T-helper 2 cell treated with Interferon-gamma antibody and Interleukin-4, amounts not matched to agents 5 μg/mL and 100 μg/mL, for 36 hours (primary cell): Measurements from ENCODE around the gene TMEM203.
A peak's percentile ranks its signal among the peaks of the same experiment; 100 is the strongest.

Experiments used
- DNase-seq: peaks from one replicate; pipeline ENCODE4 v3.0.0; 2021; ENCODE audit warnings: low spot score
- H3K27ac Mint-ChIP-seq: one replicate; pipeline ENCODE4 v1.8.0; 2021; ENCODE audit warnings: mild to moderate bottlenecking, mixed read lengths
- H3K27me3 Mint-ChIP-seq: one replicate; pipeline ENCODE4 v1.8.0; 2021; ENCODE audit warnings: low read depth, mixed read lengths
- H3K36me3 Mint-ChIP-seq: one replicate; pipeline ENCODE4 v1.8.0; 2021; ENCODE audit warnings: low read depth, mixed read lengths
- H3K4me1 Mint-ChIP-seq: one replicate; pipeline ENCODE4 v1.8.0; 2021; ENCODE audit warnings: low read depth, mixed read lengths
- H3K4me3 Mint-ChIP-seq: one replicate; pipeline ENCODE4 v1.8.0; 2022; ENCODE audit warnings: mild to moderate bottlenecking, moderate library complexity, mixed read lengths
- H3K9me3 Mint-ChIP-seq: one replicate; pipeline ENCODE4 v1.8.0; 2021; ENCODE audit warnings: mixed read lengths

TMEM203 gene

DNA sequence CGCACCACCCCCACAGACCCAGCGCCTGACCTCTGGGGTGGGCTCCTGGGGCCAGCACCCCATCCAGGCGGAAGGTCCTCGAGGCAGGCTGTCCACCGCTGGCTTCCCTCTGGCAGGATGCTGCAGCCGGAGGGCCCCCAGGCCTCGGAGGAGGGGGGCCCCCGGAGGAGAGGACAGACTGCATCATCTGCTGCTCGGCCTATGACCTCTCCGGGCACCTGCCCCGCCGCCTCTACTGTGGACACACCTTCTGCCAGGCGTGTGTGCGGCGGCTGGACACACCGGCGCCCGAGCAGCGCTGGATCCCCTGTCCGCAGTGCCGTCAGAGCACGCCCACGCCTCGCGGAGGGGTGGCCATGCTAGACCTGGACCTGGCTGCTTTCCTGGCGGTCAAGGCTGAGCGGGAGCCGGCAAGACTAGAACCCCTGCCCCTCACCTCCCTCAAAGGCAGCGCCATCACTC, 23.1 kb upstream of the TMEM203 start:
- Mint-ChIP-seq H3K27me3 (peaks cover 2% of the 10 kb centered on the region), H3K36me3 (no peaks in the 10 kb centered on the region), H3K27ac (no peak overlapping the region), H3K4me3 (no peak overlapping the region), H3K9me3 (no peaks in the 10 kb centered on the region), H3K4me1 (peaks cover 2% of the 10 kb centered on the region)
- no peak for DNase-seq

DNA sequence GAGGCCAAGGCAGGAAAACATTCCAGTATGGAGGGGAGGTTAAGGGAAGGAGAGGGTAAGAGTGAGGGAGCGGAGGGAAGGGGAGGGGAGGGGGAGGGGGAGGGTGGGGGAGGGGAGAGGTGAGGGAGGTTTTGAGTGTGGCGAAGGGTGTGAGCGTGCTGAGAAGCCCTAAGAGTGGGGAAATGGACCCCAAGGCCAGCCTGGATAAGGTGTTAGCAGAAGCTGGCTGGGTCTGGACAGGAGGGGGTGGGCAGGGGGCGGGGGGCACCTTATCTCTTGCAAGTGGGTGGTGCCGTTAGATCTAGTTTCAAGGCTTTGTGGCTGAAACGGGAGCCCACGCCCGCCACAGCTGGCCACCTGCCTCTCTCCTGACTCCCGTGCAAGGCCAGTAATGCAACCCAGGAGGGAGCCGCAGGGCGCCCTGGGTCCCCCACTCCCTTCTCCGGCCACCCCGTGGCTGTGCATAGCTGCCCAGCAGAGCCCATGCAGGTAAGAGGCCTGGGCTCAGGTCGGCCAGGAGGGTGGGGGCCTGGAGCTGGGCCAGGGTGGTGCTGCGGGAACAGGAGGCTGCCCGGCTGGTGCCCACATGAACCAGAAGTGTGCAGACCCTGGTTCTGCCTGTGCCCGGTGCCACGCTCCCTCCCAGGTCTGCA, 22.5 kb upstream of the TMEM203 start:
- Mint-ChIP-seq H3K27me3 (peaks cover 2% of the 10 kb centered on the region), H3K9me3 (no peaks in the 10 kb centered on the region), H3K27ac (peak overlapping the region; percentile 16), H3K4me3 (no peak overlapping the region), H3K36me3 (no peaks in the 10 kb centered on the region), H3K4me1 (peaks cover 3% of the 10 kb centered on the region)
- no peak for DNase-seq

DNA sequence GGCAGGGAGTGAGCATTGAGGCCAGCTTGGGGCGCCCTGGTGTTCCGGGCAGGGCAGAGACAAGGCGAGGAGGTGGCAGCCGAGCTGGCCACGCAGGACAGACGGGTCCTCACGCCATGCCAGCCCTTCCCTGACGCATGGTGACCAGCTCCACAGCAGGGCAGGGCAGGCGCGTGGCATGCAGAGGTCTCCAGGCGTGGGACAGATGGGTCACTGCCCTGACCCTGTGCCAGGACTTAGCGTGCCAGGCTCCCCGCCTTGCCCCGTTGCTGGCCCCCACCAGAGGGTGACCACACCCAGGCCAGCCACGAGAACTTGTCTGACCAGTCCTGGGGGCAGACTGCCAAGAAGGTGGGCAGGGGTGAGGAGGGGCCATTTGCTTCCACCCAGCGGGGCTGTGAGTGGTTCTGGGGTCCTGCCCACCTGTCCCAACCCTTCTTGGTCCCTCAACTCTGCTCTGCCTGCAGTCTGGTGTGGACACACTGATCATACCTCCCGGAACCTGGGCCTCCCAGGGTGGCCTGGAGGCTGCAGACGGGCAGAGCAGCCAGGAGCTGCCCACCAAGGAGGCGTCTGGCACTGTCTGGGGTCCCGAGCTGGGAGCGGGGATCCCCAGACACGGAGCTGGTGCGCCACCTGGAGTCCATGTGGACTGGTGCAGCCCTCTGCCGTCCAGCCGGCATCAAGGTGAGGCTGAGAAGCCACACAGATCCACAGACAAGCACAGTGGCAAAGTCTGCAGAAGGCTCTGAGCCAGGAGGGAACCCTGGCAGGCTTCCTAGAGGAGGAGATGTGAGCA, 21.8 kb upstream of the TMEM203 start, which contains the start of gene RNF224:
TSS of gene RNF224 (plus strand) at position 449 of the 799 bp plus-strand sequence. CDS start 834 bp downstream, outside the sequence.
- H3K27me3 Mint-ChIP-seq: peaks cover 2% of the 10 kb centered on the region
- no peaks in the 10 kb centered on the region for H3K9me3 Mint-ChIP-seq
- no peak within 1 kb of the TSS for H3K4me3 Mint-ChIP-seq
- H3K27ac Mint-ChIP-seq: peak within 1 kb of the TSS; percentile 16
- peak; percentile 71 for DNase-seq
- H3K4me1 Mint-ChIP-seq: peaks cover 5% of the 10 kb centered on the region
- H3K36me3 Mint-ChIP-seq: no peaks in the 10 kb centered on the region

DNA sequence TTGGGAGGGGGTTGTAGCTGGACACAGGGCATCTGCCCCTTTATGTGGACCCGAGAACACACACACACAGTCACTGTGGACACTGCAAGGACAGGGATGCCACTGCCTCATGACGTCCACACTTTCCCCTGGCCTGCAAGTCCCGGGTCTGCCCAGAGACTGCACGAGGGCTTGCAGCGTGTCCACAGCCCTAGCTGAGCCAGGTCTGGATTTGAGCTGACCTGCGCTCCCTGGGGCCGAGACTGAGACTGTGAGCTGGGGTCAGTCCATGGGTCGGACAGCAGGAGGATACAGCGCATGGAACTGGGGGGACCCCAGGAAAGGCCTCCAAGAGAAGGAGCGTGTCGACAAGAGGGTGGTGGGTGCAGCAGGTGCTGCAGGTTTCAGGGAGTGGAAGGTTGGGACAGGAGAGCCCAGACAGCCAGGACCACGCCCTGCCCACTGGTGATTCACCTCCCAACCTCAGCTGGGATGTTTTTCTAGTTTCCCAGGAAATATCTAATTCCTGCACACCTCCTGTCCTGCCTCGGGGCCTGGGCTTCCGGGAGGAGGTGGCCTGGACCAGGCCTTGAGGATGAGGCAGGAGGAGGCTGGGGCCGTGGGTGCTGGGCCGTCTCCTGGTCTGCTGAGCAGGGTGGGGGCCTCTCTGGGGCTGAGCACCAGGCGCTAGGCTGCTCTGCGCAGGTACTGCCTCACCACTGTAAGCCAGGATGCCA, 21.0 kb upstream of the TMEM203 start:
- H3K9me3 Mint-ChIP-seq: no peaks in the 10 kb centered on the region
- H3K4me1 Mint-ChIP-seq: peaks cover 5% of the 10 kb centered on the region
- H3K27ac Mint-ChIP-seq: no peak overlapping the region
- H3K27me3 Mint-ChIP-seq: peaks cover 2% of the 10 kb centered on the region
- no peak for DNase-seq
- no peak overlapping the region for H3K4me3 Mint-ChIP-seq
- no peaks in the 10 kb centered on the region for H3K36me3 Mint-ChIP-seq

DNA sequence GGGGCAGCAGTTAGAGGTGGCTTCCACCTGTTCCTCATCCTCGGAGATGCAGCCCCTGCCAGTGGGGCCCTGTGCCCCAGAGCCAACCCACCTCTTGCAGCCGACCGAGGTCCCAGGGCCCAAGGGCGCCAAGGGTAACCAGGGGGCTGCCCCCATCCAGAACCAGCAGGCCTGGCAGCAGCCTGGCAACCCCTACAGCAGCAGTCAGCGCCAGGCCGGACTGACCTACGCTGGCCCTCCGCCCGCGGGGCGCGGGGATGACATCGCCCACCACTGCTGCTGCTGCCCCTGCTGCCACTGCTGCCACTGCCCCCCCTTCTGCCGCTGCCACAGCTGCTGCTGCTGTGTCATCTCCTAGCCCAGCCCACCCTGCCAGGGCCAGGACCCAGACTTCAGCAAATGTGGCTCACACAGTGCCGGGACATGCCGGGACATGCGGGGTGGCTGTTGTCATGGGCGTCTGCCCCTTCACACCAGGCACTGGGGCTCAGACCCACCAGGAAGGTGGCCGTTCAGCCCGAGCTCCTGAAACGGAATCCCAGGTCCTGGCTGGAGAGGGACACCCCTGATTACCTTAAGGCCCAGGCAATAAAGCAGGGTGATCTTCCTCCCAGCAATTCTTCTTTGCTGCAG, 20.4 kb upstream of the TMEM203 start:
- Mint-ChIP-seq H3K4me1 (peaks cover 5% of the 10 kb centered on the region), H3K4me3 (no peak overlapping the region)
- DNase-seq: no peak

DNA sequence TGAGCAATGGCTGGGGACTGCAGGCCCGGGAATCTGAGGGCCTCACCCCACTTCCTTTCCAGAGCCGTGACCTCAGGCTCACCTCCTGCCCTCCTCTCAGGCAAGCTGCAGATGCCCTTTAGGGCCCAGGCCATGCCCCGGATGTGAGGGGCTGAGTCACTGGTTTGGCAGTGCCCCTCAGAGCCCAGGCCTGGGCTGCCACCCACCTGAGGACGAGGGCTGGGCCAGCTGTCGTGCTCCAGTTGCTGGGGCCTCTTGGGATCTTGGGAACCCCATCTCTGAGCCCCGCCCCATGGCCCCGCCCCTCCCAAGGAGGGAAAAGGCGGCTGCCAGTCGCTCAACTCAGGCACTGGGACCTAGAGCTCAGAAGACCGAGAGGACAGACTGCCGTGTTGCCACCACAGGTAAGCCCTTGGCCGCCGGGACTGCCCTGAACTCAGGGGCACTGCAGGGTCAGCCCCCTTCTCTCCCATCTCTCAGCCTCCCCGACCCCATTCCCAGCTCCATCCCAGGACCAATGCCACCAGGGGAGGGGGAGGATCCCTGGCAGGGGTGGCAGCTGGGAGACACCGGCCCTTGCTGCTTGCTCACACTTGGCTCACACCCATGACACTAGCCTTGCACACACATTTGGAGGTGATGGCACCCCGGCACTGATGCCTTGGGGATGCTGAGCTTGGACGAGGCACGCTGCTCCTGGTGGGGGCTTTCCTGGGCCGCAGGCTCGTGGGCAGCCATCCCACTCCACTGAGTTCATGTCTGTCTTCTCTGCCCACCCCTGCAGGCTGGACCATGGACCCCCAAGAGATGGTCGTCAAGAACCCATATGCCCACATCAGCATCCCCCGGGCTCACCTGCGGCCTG, 19.6 kb upstream of the TMEM203 start, which contains the start of gene CYSRT1:
TSS of gene CYSRT1 (plus strand) at position 345 of the 865 bp plus-strand sequence. CDS start at position 793, 448 bp downstream.
- H3K4me3 Mint-ChIP-seq: peak within 1 kb of the TSS; percentile 84
- H3K36me3 Mint-ChIP-seq: no peaks in the 10 kb centered on the region
- peaks cover 5% of the 10 kb centered on the region for H3K4me1 Mint-ChIP-seq
- peak within 1 kb of the TSS; percentile 85 for H3K27ac Mint-ChIP-seq
- DNase-seq: no peak
- no peaks in the 10 kb centered on the region for H3K9me3 Mint-ChIP-seq
- peaks cover 2% of the 10 kb centered on the region for H3K27me3 Mint-ChIP-seq

More for the DNA sequence above, 20.4 kb upstream of the TMEM203 start:
- peaks cover 2% of the 10 kb centered on the region for H3K27me3 Mint-ChIP-seq
- no peak overlapping the region for H3K27ac Mint-ChIP-seq
- no peaks in the 10 kb centered on the region for H3K36me3 Mint-ChIP-seq
- H3K9me3 Mint-ChIP-seq: no peaks in the 10 kb centered on the region

DNA sequence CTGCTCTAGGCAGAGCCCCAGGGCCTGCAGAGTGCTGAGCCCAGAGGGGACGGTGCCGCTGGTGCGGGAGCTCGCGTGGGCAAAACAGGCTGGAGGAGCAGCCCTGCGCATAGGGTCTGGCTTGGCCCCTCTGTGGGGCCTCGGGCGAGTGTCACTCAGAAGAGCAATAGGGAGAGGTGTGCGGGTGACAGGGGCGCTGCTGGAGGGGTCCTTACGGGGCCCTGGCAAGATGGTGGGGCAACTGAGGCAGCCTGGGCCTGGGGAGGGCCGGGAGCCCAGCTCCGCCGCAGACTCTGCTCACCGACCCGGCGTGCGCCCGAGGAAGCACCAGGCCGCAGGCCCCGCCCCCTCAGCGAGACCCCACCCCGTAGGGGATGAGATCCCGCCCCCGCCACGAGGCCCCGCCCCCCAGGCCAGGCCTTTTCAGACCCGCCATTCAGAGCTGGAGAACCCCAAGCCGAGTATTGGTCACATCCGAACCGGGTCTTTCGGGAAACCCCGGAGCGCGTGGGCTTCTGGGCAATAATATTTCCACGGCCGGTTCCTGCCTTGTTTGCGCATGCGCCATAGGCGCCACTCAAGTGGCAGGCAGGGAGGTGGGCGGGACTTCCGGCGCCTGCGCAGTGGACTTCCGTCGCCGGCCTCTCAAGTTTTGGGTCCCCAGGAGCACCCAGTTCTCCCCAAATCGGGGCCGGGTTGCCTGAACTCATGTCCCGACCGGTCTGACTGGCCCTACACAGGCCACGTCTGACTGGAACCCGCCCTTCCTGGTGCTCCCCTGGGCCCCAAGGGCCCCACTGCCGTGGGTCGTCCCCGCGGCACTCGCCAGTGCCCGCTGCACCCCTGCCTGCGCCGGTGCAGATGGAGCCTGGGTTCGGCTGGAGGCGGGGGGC, 17.9 kb upstream of the TMEM203 start:
- Mint-ChIP-seq H3K9me3 (no peaks in the 10 kb centered on the region), H3K27ac (peak overlapping the region; percentile 85), H3K27me3 (peaks cover 2% of the 10 kb centered on the region), H3K4me1 (peaks cover 5% of the 10 kb centered on the region), H3K36me3 (no peaks in the 10 kb centered on the region), H3K4me3 (peak overlapping the region; percentile 84)
- peak; percentile 99 for DNase-seq

DNA sequence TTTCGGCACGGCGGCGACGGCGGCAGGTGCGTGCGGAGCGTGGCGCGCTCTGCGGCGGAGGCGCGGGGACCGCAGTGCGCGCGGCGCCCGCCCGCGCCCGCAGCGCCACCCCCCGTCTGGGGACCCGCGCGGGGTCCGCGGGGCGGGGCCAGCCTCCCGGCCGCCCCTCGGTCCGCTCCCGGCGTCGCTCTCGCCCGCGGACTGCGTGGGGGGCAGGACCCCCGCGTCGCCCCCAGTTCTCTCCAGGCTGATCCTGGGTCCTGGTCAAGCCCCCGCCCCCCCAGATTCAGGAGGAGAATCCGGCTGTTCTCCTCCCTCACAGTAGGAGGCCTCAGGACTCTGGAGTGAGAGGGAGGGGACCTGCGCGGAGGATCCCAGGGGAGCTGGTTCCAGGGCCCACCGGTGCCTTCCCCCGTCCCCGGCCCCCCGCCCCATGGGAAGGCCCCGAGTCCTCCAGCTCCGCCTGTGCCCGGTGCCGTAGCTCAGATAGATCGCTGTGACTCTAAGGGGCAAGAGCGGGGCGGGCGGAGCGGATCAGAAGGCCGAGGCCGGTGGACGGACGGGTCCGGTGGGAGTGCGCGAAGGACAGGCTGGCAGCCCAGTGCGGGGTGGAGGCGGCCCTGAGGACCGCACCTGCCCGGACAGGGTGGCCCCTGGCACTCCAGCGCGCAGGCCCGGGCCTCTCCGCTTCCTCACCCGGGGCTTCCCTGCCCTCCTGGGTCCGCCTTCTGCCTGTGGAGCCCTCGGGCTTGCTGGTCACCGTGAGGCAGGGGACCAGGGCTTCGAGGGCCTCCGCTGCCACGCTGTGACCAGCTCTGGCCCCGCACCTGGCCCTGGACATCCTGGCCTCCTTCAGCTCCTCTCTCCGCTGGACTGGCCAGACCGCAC, 17.0 kb upstream of the TMEM203 start, which contains the start of gene RNF208:
TSS of gene RNF208 (minus strand) at position 51 of the 888 bp plus-strand sequence. CDS start 1,028 bp downstream, outside the sequence.
- Mint-ChIP-seq H3K4me1 (peaks cover 3% of the 10 kb centered on the region), H3K27ac (peak within 1 kb of the TSS; percentile 85), H3K4me3 (peak within 1 kb of the TSS; percentile 84), H3K36me3 (no peaks in the 10 kb centered on the region), H3K27me3 (no peaks in the 10 kb centered on the region), H3K9me3 (no peaks in the 10 kb centered on the region)
- DNase-seq: no peak

DNA sequence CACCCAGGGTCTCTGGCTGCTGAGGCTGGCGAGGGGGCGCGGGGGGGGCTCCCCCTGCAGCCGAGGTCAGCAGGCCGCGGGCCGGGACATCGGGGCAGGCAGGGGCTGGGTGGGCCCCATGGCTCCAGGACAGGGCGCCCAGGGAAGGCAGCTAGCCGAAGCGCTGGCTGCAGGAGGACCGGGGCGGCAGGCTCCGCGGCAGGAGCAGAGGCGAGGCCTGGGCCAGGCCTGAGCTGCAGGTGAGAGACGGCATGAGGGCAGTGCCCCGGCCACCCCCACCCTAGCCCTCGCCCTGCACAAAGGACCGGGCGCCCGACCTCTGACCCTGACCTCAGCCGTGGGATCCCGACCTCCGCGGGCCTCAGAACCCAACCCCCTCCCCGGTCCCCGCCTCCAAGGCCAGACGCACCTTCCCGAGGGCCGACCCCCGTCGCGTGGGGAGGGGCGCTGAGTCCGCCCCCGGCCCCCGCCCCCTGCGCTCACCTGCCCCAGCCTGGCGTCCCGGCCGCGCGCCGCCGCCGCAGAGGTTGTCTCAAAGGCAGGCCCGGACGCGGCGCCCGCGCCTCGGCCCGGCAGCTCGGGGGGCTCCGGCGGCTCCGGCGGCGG, 16.2 kb upstream of the TMEM203 start:
- Mint-ChIP-seq H3K4me1 (peaks cover 3% of the 10 kb centered on the region), H3K9me3 (no peaks in the 10 kb centered on the region), H3K27me3 (no peaks in the 10 kb centered on the region), H3K27ac (no peak overlapping the region), H3K36me3 (no peaks in the 10 kb centered on the region), H3K4me3 (no peak overlapping the region)
- DNase-seq: no peak

DNA sequence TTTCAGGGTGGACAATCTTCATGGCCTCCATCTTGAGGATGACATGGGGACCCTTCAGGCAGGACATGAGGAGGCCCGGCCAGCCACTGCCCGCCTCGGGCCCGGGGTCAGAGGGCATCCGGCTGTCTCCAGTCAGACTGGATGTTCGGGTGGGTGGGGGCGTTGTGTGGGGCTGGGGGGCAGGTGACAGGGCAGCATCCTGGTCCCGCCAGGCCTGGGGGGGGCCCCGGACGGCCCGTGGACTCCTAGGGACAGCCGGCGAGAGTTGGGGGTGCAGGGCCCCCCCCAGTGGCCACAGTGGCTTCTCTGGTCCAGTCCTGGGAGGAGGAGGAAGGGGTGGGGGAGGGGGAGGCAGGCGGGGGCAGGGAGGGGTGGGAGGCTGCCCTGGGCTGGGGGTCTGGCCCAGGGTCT, 15.7 kb upstream of the TMEM203 start:
- Mint-ChIP-seq H3K4me3 (no peak overlapping the region), H3K27ac (no peak overlapping the region), H3K4me1 (peaks cover 3% of the 10 kb centered on the region), H3K27me3 (no peaks in the 10 kb centered on the region), H3K9me3 (no peaks in the 10 kb centered on the region), H3K36me3 (no peaks in the 10 kb centered on the region)
- no peak for DNase-seq
